Ammon's horn (tissue), 1 donor: ENCODE results near the gene TTLL5.
"Not testable (repeated sequence)": the region's sequence is repeated elsewhere in the genome, so short reads cannot be mapped to it uniquely, and the experiment has no call there.

Experiments
- DNase-seq: peaks from one replicate; pipeline ENCODE4 v3.0.0-alpha.2; 2016; ENCODE audit warnings: low spot score

Gene TTLL5

GRCh38 chr14:75648066-75648838 lies 12.8 kb upstream of the TTLL5 start:
- DNase-seq: peak; percentile 37

GRCh38 chr14:75649337-75649736 lies 11.7 kb upstream of the TTLL5 start:
- DNase-seq: no peak

- no peak for DNase-seq
These were observed 11.3 kb upstream of the TTLL5 start for GRCh38 chr14:75649773-75650172.

DNA sequence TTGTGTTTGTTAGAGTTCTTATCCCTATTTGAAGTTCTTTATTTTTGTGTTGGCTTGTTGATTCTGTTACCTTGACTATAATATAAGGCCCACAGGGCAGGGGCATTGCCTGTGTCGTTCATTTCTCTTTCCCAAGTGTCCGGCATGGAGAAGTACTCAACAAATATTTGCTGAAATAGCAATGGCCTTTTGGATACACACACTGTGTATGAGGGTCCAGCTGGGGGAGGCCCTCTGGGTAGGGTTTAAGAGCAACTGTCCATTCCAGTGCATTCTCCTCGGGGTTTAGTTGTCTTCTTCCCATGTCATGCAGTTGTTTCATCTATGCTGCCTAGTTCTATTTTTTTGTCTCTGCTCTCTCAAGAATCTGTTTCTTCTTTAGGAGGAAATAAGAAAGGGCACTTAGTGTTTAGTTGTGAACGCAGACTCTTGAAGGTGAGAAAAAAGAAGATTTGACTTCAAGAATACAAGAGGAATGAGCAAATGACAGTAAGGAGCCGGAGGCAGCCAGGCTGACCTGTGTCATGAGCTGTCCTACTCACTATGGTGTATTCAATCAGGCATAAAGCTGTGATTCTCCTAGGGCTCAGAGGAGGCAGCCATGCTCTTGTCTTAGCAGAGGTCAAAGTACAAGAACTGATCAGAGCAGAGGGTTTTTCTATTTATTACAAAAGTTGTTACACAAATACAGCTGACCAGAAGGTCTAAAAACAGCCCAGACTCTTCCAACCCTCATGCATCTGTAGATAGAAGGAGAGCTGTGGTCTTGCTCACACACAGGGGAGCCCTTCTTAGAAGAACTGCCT lies 10.6 kb upstream of the TTLL5 start:
- DNase-seq: no peak

GRCh38 chr14:75653563-75653962 lies 7.5 kb upstream of the TTLL5 start:
- DNase-seq: no peak

GRCh38 chr14:75654127-75654732 lies 6.8 kb upstream of the TTLL5 start:
- peak; percentile 81 for DNase-seq

- DNase-seq: no peak
These were observed 5.8 kb upstream of the TTLL5 start for GRCh38 chr14:75655235-75655634.

GRCh38 chr14:75657331-75657730 lies 3.7 kb upstream of the TTLL5 start:
- DNase-seq: no peak

GRCh38 chr14:75658957-75659356 lies 2.1 kb upstream of the TTLL5 start:
- no peak for DNase-seq

- no peak for DNase-seq
These were observed 812 bp upstream of the TTLL5 start for GRCh38 chr14:75660238-75660629.

GRCh38 chr14:75661499-75661814 lies 411 bp downstream of the TTLL5 start:
- DNase-seq: no peak

GRCh38 chr14:75662966-75663365 lies 1.9 kb downstream of the TTLL5 start:
- DNase-seq: no peak

- peak; percentile 61 for DNase-seq
These were observed 6.2 kb downstream of the TTLL5 start for GRCh38 chr14:75667099-75667765.

- DNase-seq: no peak
These were observed 11.7 kb downstream of the TTLL5 start for GRCh38 chr14:75672605-75673192.

GRCh38 chr14:75673345-75674035 lies 12.4 kb downstream of the TTLL5 start:
- DNase-seq: no peak

DNA sequence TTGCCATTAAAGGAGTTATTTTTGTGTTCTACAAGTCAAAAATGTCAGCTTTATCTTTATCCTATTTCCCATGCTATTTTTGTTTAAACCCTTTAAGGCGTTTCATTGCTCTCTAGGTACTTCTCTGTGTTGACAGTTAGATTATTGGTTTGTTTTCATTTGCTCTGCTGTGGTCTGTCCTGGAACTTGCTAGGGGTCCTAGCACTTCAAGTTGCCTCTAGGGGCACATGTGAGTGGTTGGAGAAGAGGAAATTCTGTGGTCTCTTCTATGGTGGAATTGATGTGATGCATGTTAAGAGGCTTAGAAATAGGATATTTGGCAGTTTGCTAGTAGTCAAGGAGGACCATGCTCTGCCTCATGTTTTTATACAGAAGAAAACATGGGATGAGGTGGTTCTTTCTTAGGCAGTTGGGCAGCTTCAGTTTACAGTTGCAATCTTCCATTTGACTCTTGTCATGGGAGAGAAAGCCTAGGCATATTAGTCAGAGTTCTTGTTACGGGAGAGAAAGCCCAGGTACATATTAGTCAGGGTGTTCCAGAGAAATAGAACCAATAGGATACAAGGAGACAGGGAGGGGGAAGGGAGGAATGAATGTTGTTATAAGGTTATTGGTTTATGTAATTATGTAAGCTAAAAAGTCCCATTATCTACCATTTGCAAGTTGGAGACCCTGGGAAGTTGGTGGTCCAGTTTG lies 14.4 kb downstream of the TTLL5 start:
- DNase-seq: no peak

- no peak for DNase-seq
These were observed 24.9 kb downstream of the TTLL5 start for GRCh38 chr14:75685910-75686309.

DNA sequence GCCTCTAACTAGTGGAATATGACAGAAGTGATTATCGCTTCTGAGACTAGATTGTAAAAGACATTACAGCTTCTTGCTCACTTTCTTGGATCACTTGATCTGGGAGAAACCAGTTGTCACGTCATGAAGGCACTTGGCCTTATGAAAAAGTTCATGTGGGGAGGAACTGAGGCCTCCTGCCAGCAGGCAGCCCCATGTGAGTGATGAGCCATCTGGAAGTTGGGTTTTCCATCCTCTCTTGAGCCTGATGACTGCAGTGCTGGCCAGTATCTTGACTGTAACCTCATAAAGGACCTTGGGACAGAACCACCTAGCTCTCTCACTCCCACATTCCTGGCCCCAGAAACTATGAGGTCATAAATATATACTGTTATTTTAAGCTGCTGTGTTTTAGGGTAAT lies 28.0 kb downstream of the TTLL5 start:
- DNase-seq: no peak

DNA sequence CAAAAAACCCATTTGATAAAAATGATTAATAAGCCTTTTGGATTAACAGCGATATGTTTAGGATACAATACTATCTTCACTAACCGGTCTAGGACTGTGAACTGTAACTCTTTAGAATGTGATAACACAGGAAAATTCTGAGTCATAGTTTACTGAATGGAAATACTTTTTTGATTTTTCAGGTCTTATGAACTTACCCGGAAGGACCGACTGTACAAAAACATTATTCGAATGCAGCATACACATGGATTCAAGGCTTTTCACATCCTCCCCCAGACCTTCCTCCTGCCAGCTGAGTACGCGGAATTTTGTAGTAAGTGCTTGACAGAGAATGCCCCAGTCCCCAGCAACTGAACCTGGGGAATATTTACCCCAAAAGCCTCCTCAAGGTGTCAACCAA lies 29.0 kb downstream of the TTLL5 start:
- no peak for DNase-seq

DNA sequence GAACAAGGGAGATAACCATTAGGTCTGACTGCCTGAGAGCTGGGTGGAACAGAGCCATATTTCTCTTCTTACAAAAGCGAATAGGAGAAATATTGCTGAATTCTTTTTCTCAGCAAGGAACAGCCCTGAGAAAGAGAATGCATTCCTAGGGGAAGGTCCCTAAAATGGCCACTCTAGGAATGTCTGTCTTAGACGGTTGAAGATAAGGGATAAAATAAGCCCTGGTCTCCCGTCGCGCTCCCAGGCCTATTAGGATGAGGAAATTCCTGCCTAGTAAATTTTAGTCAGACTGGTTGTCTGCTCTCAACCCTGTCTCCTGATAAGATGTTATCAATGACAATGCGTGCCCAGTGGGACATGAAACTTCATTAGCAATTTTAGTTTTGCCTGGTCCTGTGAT lies 34.0 kb downstream of the TTLL5 start:
- not testable (repeated sequence) for DNase-seq

DNA sequence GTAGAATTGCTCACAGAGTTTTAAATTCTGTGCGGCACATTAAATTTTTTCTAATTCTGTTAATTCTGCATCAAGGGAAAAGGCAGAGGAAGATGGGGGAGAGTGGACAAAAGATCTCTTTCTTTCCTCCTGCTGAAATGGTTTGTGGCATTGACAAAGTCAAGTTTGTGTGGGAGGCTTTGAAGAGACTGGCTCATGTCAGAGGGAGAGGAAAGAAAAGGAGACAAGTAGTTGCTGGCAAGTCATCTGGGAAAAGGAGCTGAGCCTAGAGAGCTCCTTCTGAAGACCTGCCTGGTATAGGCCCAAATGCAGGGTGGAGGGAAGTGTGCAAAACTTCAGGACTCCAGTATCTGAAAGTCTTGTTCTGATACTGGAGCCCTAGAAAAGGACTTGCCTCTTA lies 36.3 kb downstream of the TTLL5 start:
- peak; percentile 40 for DNase-seq
